MM.1S (cell line): ENCODE results near the gene MEF2C.

Source experiments
- CTCF ChIP-seq: fragments of 300-600 bp; sonication (generic); IDR thresholded peaks from 2 replicates; pipeline ENCODE4 v1.5.1; 2016; ENCODE audit warnings: antibody characterized with exemption, low read length, mixed read lengths
- EZH2 ChIP-seq: fragments of 300-600 bp; sonication (generic); optimal IDR thresholded peaks from 2 replicates; pipeline ENCODE3; 2017; ENCODE audit warnings: low read depth, mild to moderate bottlenecking, antibody characterized with exemption, low read length, mixed read lengths

- no peak for TF ChIP-seq CTCF
- TF ChIP-seq EZH2 = no peak
Measured at GRCh38 chr5:88669371-88670050, 213.5 kb downstream of the MEF2C start.
